Left cardiac atrium (tissue), 4 donors: Measurements from ENCODE around the gene ARL15. TPM values are rescaled to one million over a fixed set of nuclear protein-coding genes. Genes with fewer than 3 reads are reported as not detected.

ENCODE experiments used
- ATAC-seq, 2 donors: fragments of 200-7000 bp; cut with Tn5 transposase; one replicate each; pipeline ENCODE4 v1.9.1; 2020; ENCODE audit warnings: mild to moderate bottlenecking in 2 of 2, moderate library complexity in 2 of 2
- DNase-seq: peaks from one replicate; pipeline ENCODE4 v3.0.0-alpha.2; 2020
- intact Hi-C, 2 donors: fragments of 100-400 bp; cut with DNase I; formaldehyde crosslinking; loops; one replicate each; pipeline versions ENCODE4 v1.14.1 to v1.15.1; 2022 to 2023
- total RNA-seq, 2 donors: library from RNA; stranded (reverse); fragmentation: NEBNext Ultra II Directional; extraction: Animal tissue kit (Norgen Biotek cat#: 25700); gene quantifications; one replicate each; pipeline ENCODE4 v1.2.1, GENCODE V29; 2021
- donor health status: DM: no; HTN: yes; CAD: no.
- donor health status: DM: no; HTN: yes; CAD: no; lungs with severe emphysema.
- donor health status: DM: yes; HTN: yes; CAD: no.
- donor health status: Dilated cardiomyopathy.

The ARL15 gene
- total RNA-seq, 2 donors from 2014 or later, result 19.0 to 22.7 TPM

- intact Hi-C loops, result loop anchor here in 1 of 2 donors (5.0 kb wide), 1 partner anchor 1054 kb away; no protein-coding TSS in a partner anchor
- ATAC-seq (no peak), DNase-seq (no peak)
These were observed 84.2 kb downstream of the ARL15 start for GRCh38 chr5:54226215-54226614.

GRCh38 chr5:54224103-54224826 lies 86.1 kb downstream of the ARL15 start:
- ATAC-seq (peak in 1 of 2 donors; percentile 19), DNase-seq (no peak)
- intact Hi-C loops, result no loop called here

- intact Hi-C loops, result no loop called here
- no peak for DNase-seq
- no peak for ATAC-seq
These were observed 88.0 kb downstream of the ARL15 start for GRCh38 chr5:54222336-54222735.

GRCh38 chr5:54221135-54221534 lies 89.2 kb downstream of the ARL15 start:
- ATAC-seq (no peak), DNase-seq (no peak)
- intact Hi-C loops, result no loop called here

- ATAC-seq, result no peak
- no peak for DNase-seq
- intact Hi-C loops, result no loop called here
These were observed 89.9 kb downstream of the ARL15 start for GRCh38 chr5:54220230-54221040.

GRCh38 chr5:54217826-54218503 lies 92.4 kb downstream of the ARL15 start:
- peak; percentile 79 to 83 for ATAC-seq
- no peak for DNase-seq
- intact Hi-C loops, result loop anchor here in 1 of 2 donors (2.0 to 10.0 kb wide), 3 partner anchors 737 to 1273 kb away; partner anchors contain the start of gene FST

- intact Hi-C loops, result loop anchor here in 1 of 2 donors (5.0 to 10.0 kb wide), 2 partner anchors 1048 to 1270 kb away; no protein-coding TSS in a partner anchor
- no peak for ATAC-seq
These were observed 95.1 kb downstream of the ARL15 start for GRCh38 chr5:54215233-54215736.

GRCh38 chr5:54214722-54215121 lies 95.7 kb downstream of the ARL15 start:
- no peak for ATAC-seq
- no peak for DNase-seq
- intact Hi-C loops, result loop anchor here (5.0 to 10.0 kb wide), 3 partner anchors 732 to 1270 kb away; partner anchors contain the start of gene FST (in 1 of the 2)

More at GRCh38 chr5:54215233-54215736, 95.1 kb downstream of the ARL15 start:
- no peak for DNase-seq

- DNase-seq (no peak), ATAC-seq (no peak)
- intact Hi-C loops, result loop anchor here (5.0 to 10.0 kb wide), 2 partner anchors 730 to 1268 kb away; partner anchors contain the start of gene FST (in 1 of the 2)
These were observed 98.0 kb downstream of the ARL15 start for GRCh38 chr5:54212331-54212730.

- no peak for ATAC-seq
- intact Hi-C loops, result loop anchor here (5.0 to 10.0 kb wide), 2 partner anchors 730 to 1267 kb away; partner anchors contain the start of gene FST (in 1 of the 2)
- no peak for DNase-seq
These were observed 98.5 kb downstream of the ARL15 start for GRCh38 chr5:54211912-54212311.

- intact Hi-C loops, result no loop called here
- DNase-seq (no peak), ATAC-seq (no peak)
These were observed 102.8 kb downstream of the ARL15 start for GRCh38 chr5:54207566-54207965.

- intact Hi-C loops, result no loop called here
- DNase-seq (no peak), ATAC-seq (no peak)
These were observed 103.7 kb downstream of the ARL15 start for GRCh38 chr5:54206580-54207229.

GRCh38 chr5:54205918-54206317 lies 104.5 kb downstream of the ARL15 start:
- intact Hi-C loops, result no loop called here
- ATAC-seq (no peak), DNase-seq (no peak)

- no peak for DNase-seq
- no peak for ATAC-seq
- intact Hi-C loops, result no loop called here
These were observed 104.9 kb downstream of the ARL15 start for GRCh38 chr5:54205453-54205852.

- ATAC-seq (no peak), DNase-seq (no peak)
- intact Hi-C loops, result no loop called here
These were observed 113.4 kb downstream of the ARL15 start for GRCh38 chr5:54197018-54197417.

- ATAC-seq, result no peak
- no peak for DNase-seq
- intact Hi-C loops, result no loop called here
These were observed 114.7 kb downstream of the ARL15 start for GRCh38 chr5:54195701-54196100.

- ATAC-seq (no peak), DNase-seq (no peak)
- intact Hi-C loops, result no loop called here
These were observed 116.1 kb downstream of the ARL15 start for GRCh38 chr5:54194318-54194717.

GRCh38 chr5:54187694-54188093 lies 122.7 kb downstream of the ARL15 start:
- DNase-seq (no peak), ATAC-seq (no peak)
- intact Hi-C loops, result no loop called here
